NCI-H526 treated with DMSO at 0.1 percent for 48 hours (cell line): ENCODE results near the gene TROAP.
A peak's percentile ranks its signal among the peaks of the same experiment; 100 is the strongest.
"Not testable (repeated sequence)": the region's sequence is repeated elsewhere in the genome, so short reads cannot be mapped to it uniquely, and the experiment has no call there.

Source experiments
- DNase-seq: peaks from one replicate; lab custom pipeline; 2025; lab: John Stamatoyannopoulos, UW

Gene TROAP, protein sequence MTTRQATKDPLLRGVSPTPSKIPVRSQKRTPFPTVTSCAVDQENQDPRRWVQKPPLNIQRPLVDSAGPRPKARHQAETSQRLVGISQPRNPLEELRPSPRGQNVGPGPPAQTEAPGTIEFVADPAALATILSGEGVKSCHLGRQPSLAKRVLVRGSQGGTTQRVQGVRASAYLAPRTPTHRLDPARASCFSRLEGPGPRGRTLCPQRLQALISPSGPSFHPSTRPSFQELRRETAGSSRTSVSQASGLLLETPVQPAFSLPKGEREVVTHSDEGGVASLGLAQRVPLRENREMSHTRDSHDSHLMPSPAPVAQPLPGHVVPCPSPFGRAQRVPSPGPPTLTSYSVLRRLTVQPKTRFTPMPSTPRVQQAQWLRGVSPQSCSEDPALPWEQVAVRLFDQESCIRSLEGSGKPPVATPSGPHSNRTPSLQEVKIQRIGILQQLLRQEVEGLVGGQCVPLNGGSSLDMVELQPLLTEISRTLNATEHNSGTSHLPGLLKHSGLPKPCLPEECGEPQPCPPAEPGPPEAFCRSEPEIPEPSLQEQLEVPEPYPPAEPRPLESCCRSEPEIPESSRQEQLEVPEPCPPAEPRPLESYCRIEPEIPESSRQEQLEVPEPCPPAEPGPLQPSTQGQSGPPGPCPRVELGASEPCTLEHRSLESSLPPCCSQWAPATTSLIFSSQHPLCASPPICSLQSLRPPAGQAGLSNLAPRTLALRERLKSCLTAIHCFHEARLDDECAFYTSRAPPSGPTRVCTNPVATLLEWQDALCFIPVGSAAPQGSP

GRCh38 chr12:49322708-49323523 is at the start of gene TROAP:
TSS of gene TROAP (plus strand) at chr12:49323255. CDS start at chr12:49323609, 354 bp downstream.
- peak; percentile 96 for DNase-seq

- no peak for DNase-seq
Observed at GRCh38 chr12:49273726-49274395, 49.2 kb upstream of the TROAP start.

DNA sequence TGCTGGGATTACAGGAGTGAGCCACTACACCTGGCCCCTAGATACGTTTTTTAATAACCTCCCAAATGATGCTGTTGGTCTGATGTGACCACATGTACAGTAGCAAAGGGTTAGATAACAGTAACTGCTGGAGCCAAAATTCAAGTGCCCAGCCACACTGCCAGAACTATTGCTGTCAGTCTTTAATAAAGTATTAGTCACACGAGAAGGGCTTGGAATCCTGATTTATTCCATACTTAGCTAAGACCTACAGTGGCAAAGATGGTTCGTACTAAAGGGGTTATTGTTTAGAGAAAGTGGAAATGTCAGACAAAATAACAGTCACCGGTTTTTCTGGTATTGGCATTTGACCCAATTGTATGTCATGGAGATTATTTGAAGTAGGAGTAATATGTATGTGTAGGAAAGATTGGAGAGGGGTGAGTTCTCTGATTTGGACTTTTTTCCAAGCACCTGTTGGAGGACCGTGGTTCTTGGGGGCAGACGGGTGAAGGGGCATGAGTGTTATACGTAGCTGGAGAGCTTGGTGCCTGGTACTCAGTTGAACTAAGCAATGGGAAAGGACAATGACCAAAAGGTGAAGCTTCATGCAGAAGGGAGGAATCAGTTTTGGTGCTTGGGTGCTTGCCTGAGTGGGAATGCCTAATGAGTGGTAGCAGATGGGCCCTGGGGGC is 48.5 kb upstream of the TROAP start:
- no peak for DNase-seq

DNA sequence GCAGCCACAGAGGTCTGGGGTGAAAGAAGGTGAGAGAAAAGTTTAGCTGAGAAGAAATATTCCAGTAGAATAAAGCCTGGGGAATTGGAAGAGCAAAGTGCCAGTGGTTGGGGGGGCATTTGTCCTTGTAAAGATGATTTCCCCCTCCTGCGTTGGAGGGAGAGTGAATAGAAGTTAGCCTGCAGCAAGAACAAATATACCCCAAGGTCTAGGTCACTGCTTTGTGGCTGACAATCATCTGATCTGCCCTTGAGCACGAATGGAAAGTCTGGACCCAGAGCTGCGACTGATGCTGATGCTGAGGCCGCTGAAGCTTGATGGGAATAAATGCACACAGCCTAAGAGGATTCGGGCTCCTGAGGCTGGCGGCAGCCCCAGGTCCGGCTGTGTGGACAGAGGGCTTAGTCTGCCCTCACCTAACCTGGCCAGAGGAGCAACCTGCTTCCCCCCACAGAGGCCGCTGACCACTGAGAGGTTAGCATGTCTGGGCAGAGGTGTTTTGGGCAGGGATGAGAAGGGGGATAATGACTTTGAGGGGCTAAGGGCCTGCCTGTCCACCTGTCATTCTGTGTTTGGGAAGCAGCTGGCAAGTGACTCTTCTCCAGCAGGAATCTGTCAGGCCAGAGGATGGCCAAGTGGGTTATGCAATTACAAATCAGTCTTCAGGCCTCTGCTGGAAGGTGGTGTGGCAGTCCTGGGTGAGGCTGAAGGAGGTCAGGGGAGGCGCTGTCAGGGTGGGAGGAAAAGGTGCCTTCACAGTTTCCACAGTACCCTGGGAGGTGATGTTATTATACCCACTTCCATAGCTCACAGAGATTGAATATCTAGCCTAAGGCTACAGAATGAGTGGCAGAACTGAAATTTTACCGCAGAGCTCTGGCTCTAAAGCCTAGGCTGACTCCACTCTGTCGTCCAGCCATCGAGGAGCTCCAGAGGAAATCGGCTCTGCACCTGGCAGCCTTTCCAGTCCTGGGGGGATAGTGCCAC is 46.5 kb upstream of the TROAP start:
- DNase-seq: no peak

GRCh38 chr12:49277466-49277865 is 45.6 kb upstream of the TROAP start:
- DNase-seq: no peak

DNA sequence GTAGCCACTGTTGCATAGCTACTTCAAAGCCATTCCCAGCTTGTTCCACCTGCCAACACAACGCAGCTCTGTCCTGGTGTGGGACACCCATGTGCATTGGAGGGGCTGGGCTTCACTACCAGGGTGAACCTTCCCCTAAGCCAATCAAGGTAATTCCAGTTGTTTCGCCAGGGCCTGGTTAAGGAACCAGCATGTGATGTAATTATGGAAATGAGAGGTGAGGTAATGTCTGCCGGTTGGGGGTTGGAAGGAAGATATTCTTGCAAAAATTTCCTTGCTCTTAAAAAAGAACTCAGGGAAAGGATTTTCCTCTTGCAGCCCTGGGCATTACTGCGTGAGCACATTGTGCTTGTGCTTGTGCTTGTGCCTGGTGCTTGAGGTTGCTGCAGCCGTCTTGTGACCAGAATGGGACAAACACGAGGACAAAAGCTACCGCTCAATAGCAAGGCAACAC is 43.3 kb upstream of the TROAP start:
- DNase-seq: no peak

DNA sequence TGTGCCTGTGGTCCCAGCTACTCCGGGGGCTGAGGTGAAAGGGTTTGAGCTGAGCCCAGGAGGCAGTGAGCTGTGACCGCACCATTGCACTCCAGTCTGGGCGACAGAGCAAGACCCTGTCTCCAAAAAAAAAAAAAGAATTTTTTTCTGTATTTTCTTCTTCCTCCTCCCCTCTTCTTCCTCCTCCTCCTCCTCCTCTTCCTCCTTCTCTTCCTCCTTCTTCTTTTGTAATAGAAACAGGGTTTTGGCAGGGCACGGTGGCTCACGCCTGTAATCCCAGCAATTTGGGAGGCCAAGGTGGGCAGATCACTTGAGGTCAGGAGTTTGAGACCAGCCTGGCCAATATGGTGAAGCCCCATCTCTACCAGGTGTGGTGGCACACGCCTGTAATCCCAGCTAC is 42.5 kb upstream of the TROAP start:
- not testable (repeated sequence) for DNase-seq

DNA sequence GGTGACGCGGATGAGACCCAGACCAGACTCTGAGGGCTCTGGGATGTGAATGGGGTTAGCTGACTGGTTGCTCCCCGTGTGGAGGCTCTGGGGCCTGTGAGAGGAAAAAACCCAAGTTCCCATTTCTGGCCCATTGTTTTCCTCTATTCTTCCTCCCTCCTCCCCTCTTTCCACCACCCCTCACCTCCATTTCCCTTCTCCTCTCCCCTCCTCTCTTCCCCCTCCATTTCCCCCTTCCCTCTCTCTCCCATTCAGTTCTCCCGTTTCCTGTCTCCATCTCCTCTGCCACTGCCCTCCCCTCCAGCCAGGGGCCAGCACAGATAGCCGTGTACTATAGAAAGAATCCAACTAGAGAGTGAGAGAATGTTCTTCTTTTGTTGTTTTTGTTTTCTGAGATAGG is 40.8 kb upstream of the TROAP start:
- no peak for DNase-seq

DNA sequence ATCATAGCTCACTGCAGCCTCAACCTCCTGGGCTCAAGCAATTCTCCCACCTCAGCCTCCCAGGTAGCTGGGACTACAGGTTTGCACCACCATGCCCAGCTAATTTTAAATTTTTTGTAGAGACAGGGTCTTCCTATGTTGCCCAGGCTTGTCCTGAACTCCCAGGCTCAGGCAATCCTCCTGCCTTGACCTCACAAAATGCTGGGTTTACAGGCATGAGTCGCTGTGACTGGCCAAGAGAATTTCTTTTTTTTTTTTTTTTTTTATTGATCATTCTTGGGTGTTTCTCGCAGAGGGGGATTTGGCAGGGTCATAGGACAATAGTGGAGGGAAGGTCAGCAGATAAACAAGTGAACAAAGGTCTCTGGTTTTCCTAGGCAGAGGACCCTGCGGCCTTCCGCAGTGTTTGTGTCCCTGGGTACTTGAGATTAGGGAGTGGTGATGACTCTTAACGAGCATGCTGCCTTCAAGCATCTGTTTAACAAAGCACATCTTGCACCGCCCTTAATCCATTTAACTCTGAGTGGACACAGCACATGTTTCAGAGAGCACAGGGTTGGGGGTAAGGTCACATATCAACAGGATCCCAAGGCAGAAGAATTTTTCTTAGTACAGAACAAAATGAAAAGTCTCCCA is 40.2 kb upstream of the TROAP start:
- DNase-seq: not testable (repeated sequence)

GRCh38 chr12:49283541-49284429 is 39.3 kb upstream of the TROAP start:
- no peak for DNase-seq

- no peak for DNase-seq
Observed at GRCh38 chr12:49284672-49285071, 38.4 kb upstream of the TROAP start.

GRCh38 chr12:49287876-49288275 is 35.2 kb upstream of the TROAP start:
- no peak for DNase-seq

DNA sequence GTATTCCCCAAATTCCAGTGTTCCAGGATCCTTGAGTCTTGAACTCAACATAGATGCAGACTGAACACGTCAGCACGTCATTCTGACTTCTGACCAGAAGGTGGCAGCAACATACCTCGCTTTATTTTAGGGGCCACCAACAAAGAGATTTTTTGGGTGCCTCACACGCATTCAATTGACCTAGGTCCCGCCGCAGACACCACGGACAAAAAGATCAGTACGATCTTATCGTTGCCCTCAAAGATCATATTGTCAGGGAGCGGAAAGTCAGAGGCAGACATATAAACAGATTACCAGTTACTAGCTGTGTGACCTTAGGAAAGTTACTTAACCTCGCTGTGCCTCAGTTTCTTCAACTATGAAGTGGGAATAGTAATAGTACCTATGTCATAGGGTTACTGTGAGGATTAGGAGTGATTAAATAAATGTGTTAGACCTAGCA is 34.6 kb upstream of the TROAP start:
- no peak for DNase-seq

- DNase-seq: no peak
Observed at GRCh38 chr12:49288922-49289555, 34.0 kb upstream of the TROAP start.

- no peak for DNase-seq
Observed at GRCh38 chr12:49292729-49293055, 30.4 kb upstream of the TROAP start.

GRCh38 chr12:49293056-49293956 is 29.7 kb upstream of the TROAP start:
- DNase-seq: peak; percentile 23
